Upper lobe of right lung (tissue), 1 donor: ENCODE results near the gene CRTC1. TPM values are rescaled to one million over a fixed set of nuclear protein-coding genes. Genes with fewer than 3 reads are reported as not detected.

Experiments used
- ATAC-seq: fragments of 200-7000 bp; cut with Tn5 transposase; one replicate; pipeline ENCODE4 v1.9.1; 2020; ENCODE audit warnings: mild to moderate bottlenecking, moderate library complexity
- DNase-seq: peaks from one replicate; pipeline ENCODE4 v3.0.0-alpha.2; 2020
- H3K27ac ChIP-seq: fragments of 200-600 bp; one replicate; pipeline ENCODE4 v1.8.0; 2022
- H3K27me3 ChIP-seq: fragments of 200-600 bp; one replicate; pipeline ENCODE4 v1.8.0; 2022; ENCODE audit warnings: mild to moderate bottlenecking
- H3K36me3 ChIP-seq: fragments of 200-600 bp; one replicate; pipeline ENCODE4 v1.8.0; 2022
- H3K4me1 ChIP-seq: fragments of 200-600 bp; one replicate; pipeline ENCODE4 v1.8.0; 2022
- H3K4me3 ChIP-seq: fragments of 200-600 bp; one replicate; pipeline ENCODE4 v1.8.0; 2022; ENCODE audit warnings: mild to moderate bottlenecking
- H3K9me3 ChIP-seq: fragments of 200-600 bp; one replicate; pipeline ENCODE4 v1.8.0; 2022
- CTCF ChIP-seq: fragments of 200-600 bp; IDR thresholded peaks from one replicate; pipeline ENCODE4 v1.8.0; 2022; ENCODE audit warnings: antibody characterized with exemption
- intact Hi-C: fragments of 100-400 bp; cut with DNase I; formaldehyde crosslinking; loops from one replicate; pipeline ENCODE4 v1.11.0; 2022
- total RNA-seq: library from RNA; stranded (reverse); fragmentation: NEBNext Ultra II Directional; extraction: Animal tissue kit (Norgen Biotek cat#: 25700); gene quantifications from one replicate; pipeline ENCODE4 v1.2.1, GENCODE V29; 2021
- donor health status: DM: no; HTN: yes; CAD: no; lungs with severe emphysema.

CRTC1 gene
- total RNA-seq, 1 donor from 2014 or later = 13.8 TPM

- no peaks in the 10 kb centered on the region for H3K27me3 ChIP-seq
- H3K9me3 ChIP-seq = no peaks in the 10 kb centered on the region
- H3K4me1 ChIP-seq = peaks cover 16% of the 10 kb centered on the region
- no peak for DNase-seq
- H3K27ac ChIP-seq = no peak overlapping the region
- no peak for TF ChIP-seq CTCF
- intact Hi-C loops = no loop called here
- ATAC-seq = no peak
- peak overlapping the region; percentile 61 for H3K4me3 ChIP-seq
- no peaks in the 10 kb centered on the region for H3K36me3 ChIP-seq
Observed at GRCh38 chr19:18683958-18684641, 620 bp downstream of the CRTC1 start.

- no peak for DNase-seq
- no peak overlapping the region for H3K27ac ChIP-seq
- H3K27me3 ChIP-seq = no peaks in the 10 kb centered on the region
- no peak for TF ChIP-seq CTCF
- no peaks in the 10 kb centered on the region for H3K36me3 ChIP-seq
- H3K4me1 ChIP-seq = peaks cover 16% of the 10 kb centered on the region
- H3K4me3 ChIP-seq = peak overlapping the region; percentile 61
- intact Hi-C loops = no loop called here
- ATAC-seq = no peak
- H3K9me3 ChIP-seq = no peaks in the 10 kb centered on the region
Observed at GRCh38 chr19:18684642-18684993, 1.1 kb downstream of the CRTC1 start.

DNA sequence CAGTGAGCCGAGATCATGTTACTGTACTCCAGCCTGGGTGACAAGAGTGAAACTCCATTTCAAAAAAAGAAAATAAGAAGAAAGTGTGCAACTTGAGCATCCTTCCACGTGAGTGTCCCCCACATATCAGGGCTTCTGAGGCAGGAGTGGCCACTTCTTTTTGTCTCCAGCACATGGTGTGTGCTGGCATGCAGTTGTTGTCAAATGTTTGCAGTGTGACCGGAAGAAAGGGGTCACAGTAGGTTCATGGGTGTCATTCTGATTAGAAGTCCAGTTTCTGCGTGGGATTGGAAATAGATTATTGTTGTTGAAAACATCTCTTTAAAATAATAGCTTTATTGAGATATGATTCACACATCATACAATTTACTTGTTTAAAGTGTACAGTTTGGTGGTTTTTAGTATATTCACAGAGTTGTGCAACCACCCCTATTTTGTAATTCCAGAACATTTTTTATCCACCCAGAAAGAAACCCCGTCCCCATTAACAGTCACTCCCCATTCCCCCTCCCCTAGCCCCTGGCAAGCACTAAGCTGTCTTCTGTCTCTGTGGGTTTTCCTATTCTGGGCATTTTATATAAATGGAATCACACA is 2.2 kb downstream of the CRTC1 start:
- ATAC-seq = no peak
- intact Hi-C loops = no loop called here
- Histone ChIP-seq H3K9me3 (no peaks in the 10 kb centered on the region), H3K4me1 (peaks cover 16% of the 10 kb centered on the region), H3K4me3 (no peak overlapping the region), H3K36me3 (no peaks in the 10 kb centered on the region), H3K27ac (no peak overlapping the region), H3K27me3 (no peaks in the 10 kb centered on the region)
- no peak for DNase-seq
- no peak for TF ChIP-seq CTCF

DNA sequence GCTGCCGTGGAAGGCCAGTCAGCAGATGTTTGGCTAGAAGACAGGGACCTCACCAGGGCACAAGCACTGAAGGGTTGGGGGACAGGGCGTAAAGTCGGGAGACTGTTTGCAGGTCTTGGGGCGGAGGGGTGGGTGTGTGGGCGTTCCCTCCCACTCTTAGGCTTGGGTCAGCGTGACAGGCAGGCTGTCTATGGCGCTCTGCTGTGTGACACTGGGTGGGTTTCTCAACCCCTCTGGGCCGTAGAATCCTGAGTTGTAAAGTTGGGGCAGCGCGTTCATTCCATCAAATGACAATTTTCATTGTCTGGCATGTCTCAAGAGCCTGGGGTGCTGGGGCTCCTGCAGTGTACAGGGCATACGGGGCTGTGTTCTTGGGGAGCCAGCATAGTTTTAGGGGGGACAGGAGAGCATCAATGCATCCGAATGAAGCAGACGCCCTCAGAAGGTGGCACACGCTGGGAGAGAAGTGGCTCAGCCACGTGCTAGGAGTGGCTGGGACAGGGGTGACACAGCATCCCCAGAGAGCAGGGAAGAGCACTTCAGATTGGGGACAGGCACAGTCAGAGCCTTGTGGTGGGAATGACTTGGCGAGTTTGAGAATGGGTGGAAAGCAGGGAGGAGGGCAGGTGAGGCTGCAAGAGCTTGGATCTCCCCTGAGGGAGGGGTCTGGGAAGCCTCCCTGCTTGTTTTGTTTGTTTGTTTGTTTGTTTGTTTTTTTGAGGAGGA is 4.4 kb downstream of the CRTC1 start:
- intact Hi-C loops = no loop called here
- Histone ChIP-seq H3K27me3 (no peaks in the 10 kb centered on the region), H3K9me3 (no peaks in the 10 kb centered on the region), H3K4me1 (peaks cover 14% of the 10 kb centered on the region), H3K27ac (no peak overlapping the region), H3K36me3 (no peaks in the 10 kb centered on the region), H3K4me3 (no peak overlapping the region)
- ATAC-seq (no peak), DNase-seq (no peak)
- TF ChIP-seq CTCF = no peak

- TF ChIP-seq CTCF = no peak
- Histone ChIP-seq H3K27ac (no peak overlapping the region), H3K4me3 (no peak overlapping the region), H3K9me3 (no peaks in the 10 kb centered on the region), H3K27me3 (no peaks in the 10 kb centered on the region), H3K4me1 (peaks cover 11% of the 10 kb centered on the region), H3K36me3 (no peaks in the 10 kb centered on the region)
- no peak for ATAC-seq
- DNase-seq = no peak
- intact Hi-C loops = no loop called here
Observed at GRCh38 chr19:18696023-18696422, 12.5 kb downstream of the CRTC1 start.
